ENCODE measurements around the gene CBFB.
"Not testable (repeated sequence)": the region's sequence is repeated elsewhere in the genome, so short reads cannot be mapped to it uniquely, and the experiment has no call there.

CBFB gene

GRCh38 chr16:67041520-67041919, 12.6 kb downstream of the CBFB start:
- not testable (repeated sequence) for DNase-seq (ENCODE audit: low read depth, low spot score)

GRCh38 chr16:67043420-67043819, 14.5 kb downstream of the CBFB start:
- no peak for DNase-seq (ENCODE audit: low read depth, low spot score)

- no peak for DNase-seq (ENCODE audit: low read depth, low spot score)
Measured at GRCh38 chr16:67050796-67051195, 21.8 kb downstream of the CBFB start.

GRCh38 chr16:67052399-67052798, 23.4 kb downstream of the CBFB start:
- DNase-seq (ENCODE audit: low read depth, low spot score), result no peak

- DNase-seq (ENCODE audit: low read depth, low spot score), result no peak
Measured at GRCh38 chr16:67053767-67054334, 24.9 kb downstream of the CBFB start.

- DNase-seq (ENCODE audit: low read depth, low spot score), result no peak
Measured at GRCh38 chr16:67054901-67055300, 26.0 kb downstream of the CBFB start.

GRCh38 chr16:67055712-67056487, 27.0 kb downstream of the CBFB start:
- DNase-seq (ENCODE audit: low read depth, low spot score), result no peak

- DNase-seq (ENCODE audit: low read depth, low spot score), result no peak
Measured at GRCh38 chr16:67063008-67063407, 34.1 kb downstream of the CBFB start.

GRCh38 chr16:67068212-67068753, 39.3 kb downstream of the CBFB start:
- no peak for DNase-seq (ENCODE audit: low read depth, low spot score)

GRCh38 chr16:67071476-67072048, 42.6 kb downstream of the CBFB start:
- DNase-seq (ENCODE audit: low read depth, low spot score), result no peak

GRCh38 chr16:67075331-67075730, 46.4 kb downstream of the CBFB start:
- no peak for DNase-seq (ENCODE audit: low read depth, low spot score)

- no peak for DNase-seq (ENCODE audit: low read depth, low spot score)
Measured at GRCh38 chr16:67077871-67078270, 48.9 kb downstream of the CBFB start.

- no peak for DNase-seq (ENCODE audit: low read depth, low spot score)
Measured at GRCh38 chr16:67082100-67082499, 53.2 kb downstream of the CBFB start.

GRCh38 chr16:67082891-67083290, 53.9 kb downstream of the CBFB start:
- DNase-seq (ENCODE audit: low read depth, low spot score), result no peak

- DNase-seq (ENCODE audit: low read depth, low spot score), result no peak
Measured at GRCh38 chr16:67084345-67085028, 55.5 kb downstream of the CBFB start.

GRCh38 chr16:67086822-67087221, 57.9 kb downstream of the CBFB start:
- no peak for DNase-seq (ENCODE audit: low read depth, low spot score)

- DNase-seq (ENCODE audit: low read depth, low spot score), result no peak
Measured at GRCh38 chr16:67087291-67087690, 58.3 kb downstream of the CBFB start.

- DNase-seq (ENCODE audit: low read depth, low spot score), result no peak
Measured at GRCh38 chr16:67087803-67088202, 58.9 kb downstream of the CBFB start.

GRCh38 chr16:67088551-67088950, 59.6 kb downstream of the CBFB start:
- no peak for DNase-seq (ENCODE audit: low read depth, low spot score)

- no peak for DNase-seq (ENCODE audit: low read depth, low spot score)
Measured at GRCh38 chr16:67089101-67089500, 60.2 kb downstream of the CBFB start.

- no peak for DNase-seq (ENCODE audit: low read depth, low spot score)
Measured at GRCh38 chr16:67091906-67092566, 63.1 kb downstream of the CBFB start.
